Activated B cell treated with CpG ODN at 0.5 μM for 24 hours (primary cell): ENCODE data around the gene RPP30. TPM values are rescaled to one million over a fixed set of nuclear protein-coding genes. Genes with fewer than 3 reads are reported as not detected.
A peak's percentile ranks its signal among the peaks of the same experiment; 100 is the strongest.
"Not testable (repeated sequence)": the region's sequence is repeated elsewhere in the genome, so short reads cannot be mapped to it uniquely, and the experiment has no call there.

ENCODE experiments used
- ATAC-seq: fragments of 200-7000 bp; cut with Tn5 transposase; one replicate; pipeline ENCODE4 v1.10.0; 2021; ENCODE audit warnings: low read depth, mild to moderate bottlenecking, moderate library complexity
- CTCF ChIA-PET: fragments of 350-600 bp; sonication (Branson Sonifier 250); formaldehyde crosslinking; loops from one replicate; lab custom pipeline; 2021; ENCODE audit warnings: antibody characterized with exemption; lab: Charles Lee
- POLR2A ChIA-PET: fragments of 350-600 bp; sonication (Branson Sonifier 250); formaldehyde crosslinking; loops from one replicate; lab custom pipeline; 2021; ENCODE audit warnings: antibody characterized with exemption; lab: Charles Lee
- DNase-seq: peaks from one replicate; pipeline ENCODE4 v3.0.0; 2022
- H3K27ac Mint-ChIP-seq: one replicate; pipeline ENCODE4 v1.8.0; 2020; ENCODE audit warnings: mixed read lengths
- H3K27me3 Mint-ChIP-seq: one replicate; pipeline ENCODE4 v1.8.0; 2021; ENCODE audit warnings: mixed read lengths
- H3K36me3 Mint-ChIP-seq: one replicate; pipeline ENCODE4 v1.8.0; 2021; ENCODE audit warnings: low read depth, mixed read lengths
- H3K4me1 Mint-ChIP-seq: one replicate; pipeline ENCODE4 v1.8.0; 2021; ENCODE audit warnings: mixed read lengths
- H3K4me3 Mint-ChIP-seq: one replicate; pipeline ENCODE4 v1.8.0; 2020; ENCODE audit warnings: mild to moderate bottlenecking, mixed read lengths
- H3K9me3 Mint-ChIP-seq: one replicate; pipeline ENCODE4 v1.8.0; 2020; ENCODE audit warnings: mixed read lengths
- CTCF ChIP-seq: fragments of 200-600 bp; IDR thresholded peaks from one replicate; pipeline ENCODE4 v1.8.0; 2022; ENCODE audit warnings: antibody characterized with exemption, mild to moderate bottlenecking
- intact Hi-C: fragments of 100-400 bp; cut with micrococcal nuclease; formaldehyde crosslinking; loops from one replicate; pipeline ENCODE4 v1.15.1; 2024
- total RNA-seq: library from RNA; stranded (reverse); gene quantifications from 2 replicates; pipeline ENCODE4 v1.2.3, GENCODE V29; 2022

The RPP30 gene
- total RNA-seq, 1 donor from 2014 or later, result 44.6 TPM

GRCh38 chr10:90887555-90887954 lies 15.8 kb downstream of the RPP30 start:
- no peaks in the 10 kb centered on the region for H3K27me3 Mint-ChIP-seq
- ChIA-PET CTCF (no interaction called here), POLR2A (no interaction called here)
- intact Hi-C loops, result no loop called here
- no peak for DNase-seq
- no peak overlapping the region for H3K4me3 Mint-ChIP-seq
- H3K4me1 Mint-ChIP-seq, result no peaks in the 10 kb centered on the region
- H3K36me3 Mint-ChIP-seq, result peaks cover 85% of the 10 kb centered on the region
- no peak overlapping the region for H3K27ac Mint-ChIP-seq
- no peak for TF ChIP-seq CTCF
- H3K9me3 Mint-ChIP-seq, result no peaks in the 10 kb centered on the region
- no peak for ATAC-seq

- no peaks in the 10 kb centered on the region for H3K27me3 Mint-ChIP-seq
- ChIA-PET POLR2A (no interaction called here), CTCF (interaction anchor here (2.0 kb wide), 1 partner anchor 8 kb away, joined by 7 read pairs; no protein-coding TSS in a partner anchor)
- no peaks in the 10 kb centered on the region for H3K9me3 Mint-ChIP-seq
- no peak for ATAC-seq
- H3K27ac Mint-ChIP-seq, result no peak overlapping the region
- no peak overlapping the region for H3K4me3 Mint-ChIP-seq
- DNase-seq, result no peak
- intact Hi-C loops, result no loop called here
- TF ChIP-seq CTCF, result no peak
- H3K36me3 Mint-ChIP-seq, result peaks cover 87% of the 10 kb centered on the region
- H3K4me1 Mint-ChIP-seq, result no peaks in the 10 kb centered on the region
Measured at GRCh38 chr10:90888387-90888786, 16.6 kb downstream of the RPP30 start.

- Mint-ChIP-seq H3K4me3 (no peak overlapping the region), H3K27ac (no peak overlapping the region), H3K27me3 (no peaks in the 10 kb centered on the region), H3K36me3 (peaks cover 85% of the 10 kb centered on the region), H3K9me3 (no peaks in the 10 kb centered on the region), H3K4me1 (no peaks in the 10 kb centered on the region)
- ChIA-PET CTCF (interaction anchor here (2.0 kb wide), 1 partner anchor 10 kb away, joined by 7 read pairs; no protein-coding TSS in a partner anchor), POLR2A (no interaction called here)
- TF ChIP-seq CTCF, result no peak
- no peak for ATAC-seq
- intact Hi-C loops, result no loop called here
- DNase-seq, result no peak
Measured at GRCh38 chr10:90889636-90890035, 17.9 kb downstream of the RPP30 start.

- H3K27me3 Mint-ChIP-seq, result no peaks in the 10 kb centered on the region
- no peak for TF ChIP-seq CTCF
- no peaks in the 10 kb centered on the region for H3K4me1 Mint-ChIP-seq
- DNase-seq (no peak), ATAC-seq (no peak)
- intact Hi-C loops, result no loop called here
- H3K9me3 Mint-ChIP-seq, result no peaks in the 10 kb centered on the region
- H3K4me3 Mint-ChIP-seq, result no peak overlapping the region
- H3K36me3 Mint-ChIP-seq, result peaks cover 82% of the 10 kb centered on the region
- ChIA-PET POLR2A (no interaction called here), CTCF (no interaction called here)
- no peak overlapping the region for H3K27ac Mint-ChIP-seq
Measured at GRCh38 chr10:90890347-90890746, 18.6 kb downstream of the RPP30 start.

GRCh38 chr10:90893190-90893589 lies 21.4 kb downstream of the RPP30 start:
- Mint-ChIP-seq H3K4me3 (no peak overlapping the region), H3K36me3 (peaks cover 72% of the 10 kb centered on the region), H3K4me1 (peaks cover 3% of the 10 kb centered on the region), H3K27ac (no peak overlapping the region), H3K9me3 (no peaks in the 10 kb centered on the region), H3K27me3 (no peaks in the 10 kb centered on the region)
- DNase-seq (no peak), ATAC-seq (no peak)
- POLR2A ChIA-PET, result interaction anchor here (0.6 kb wide), 1 partner anchor 13 kb away, joined by 3 read pairs; no protein-coding TSS in a partner anchor
- no peak for TF ChIP-seq CTCF
- intact Hi-C loops, result no loop called here
- CTCF ChIA-PET, result no interaction called here

- peaks cover 65% of the 10 kb centered on the region for H3K36me3 Mint-ChIP-seq
- ATAC-seq, H3K4me3 Mint-ChIP-seq, H3K9me3 Mint-ChIP-seq, POLR2A ChIA-PET, DNase-seq, H3K27me3 Mint-ChIP-seq, H3K4me1 Mint-ChIP-seq, intact Hi-C loops: not testable (repeated sequence)
- CTCF ChIA-PET, result interaction anchor here (0.6 to 0.8 kb wide), 2 partner anchors 17 to 107 kb away, joined by 3 to 5 read pairs; no protein-coding TSS in a partner anchor
- peak overlapping the region; percentile 18 for H3K27ac Mint-ChIP-seq
Measured at GRCh38 chr10:90896916-90897315, 25.1 kb downstream of the RPP30 start.
